PFSK-1 (cell line): Measurements from ENCODE around the gene KIAA2012.

Source experiments
- FOXP2 ChIP-seq: optimal IDR thresholded peaks from 2 replicates; pipeline ENCODE3; 2011; ENCODE audit warnings: borderline replicate concordance, control low read depth, inconsistent platforms; ENCODE audit not compliant: insufficient read depth; ENCODE audit errors: extremely low read length, extremely low read depth
- POLR2AphosphoS5 ChIP-seq: IDR thresholded peaks from 2 replicates; pipeline ENCODE4 v1.6.1; 2012; ENCODE audit warnings: low read depth, mild to moderate bottlenecking, control low read depth, low read length, moderate library complexity
- SIN3A ChIP-seq: IDR thresholded peaks from 2 replicates; pipeline ENCODE4 v1.6.1; 2012; ENCODE audit warnings: mild to moderate bottlenecking, low read length, moderate library complexity, borderline replicate concordance; ENCODE audit not compliant: insufficient read depth
- TAF1 ChIP-seq: IDR thresholded peaks from 2 replicates; pipeline ENCODE4 v1.6.1; 2012; ENCODE audit warnings: low read length, control low read depth, borderline replicate concordance; ENCODE audit not compliant: insufficient read depth
- TF ChIP-seq, protein P1 (sequence below), 2 experiments: IDR thresholded peaks; 2 replicates each; pipeline versions ENCODE4 v1.6.1 to v1.8.0; 2011 to 2012; ENCODE audit warnings: low read depth in 2 of 2, low read length in 2 of 2, control low read depth in 1 of 2, inconsistent platforms in 1 of 2, mild to moderate bottlenecking in 1 of 2, moderate library complexity in 1 of 2; ENCODE audit not compliant: insufficient read depth in 1 of 2

KIAA2012 gene

DNA sequence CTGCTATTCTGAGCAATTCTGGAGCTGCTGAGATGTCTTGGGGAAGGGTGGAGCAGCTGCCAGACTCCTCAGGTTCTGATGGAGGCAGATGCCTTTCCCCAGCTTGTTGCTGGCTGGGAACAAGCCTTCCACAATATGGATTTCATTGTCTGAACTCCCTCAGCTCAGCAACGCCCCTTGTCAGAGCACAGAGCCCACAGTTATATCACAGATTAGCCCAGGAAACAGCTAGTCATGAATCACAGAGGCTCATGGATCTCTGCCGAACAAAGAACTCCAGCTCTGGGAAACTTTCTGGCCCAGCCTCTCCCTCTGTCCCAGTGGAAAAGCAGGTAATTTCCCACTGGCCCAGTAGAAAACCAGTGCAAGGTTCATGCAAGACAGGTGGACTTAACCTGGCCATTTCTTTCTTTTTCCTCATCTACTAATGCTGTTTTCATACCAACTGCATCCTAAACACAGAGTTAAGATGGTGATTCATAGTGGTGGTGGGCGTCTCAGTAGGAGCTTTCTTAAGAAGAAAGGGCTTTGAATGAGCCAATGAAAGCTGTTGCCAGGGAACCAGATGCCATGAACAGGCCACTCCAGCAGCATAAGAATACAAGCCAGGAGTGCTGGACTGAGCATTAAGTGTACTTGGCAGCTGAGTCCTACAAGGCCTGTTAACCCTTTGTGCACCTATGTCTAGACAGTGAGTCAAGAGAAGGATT, 8.7 kb upstream of the KIAA2012 start:
- TF ChIP-seq SIN3A: no peak
- TF ChIP-seq, protein P1, sequence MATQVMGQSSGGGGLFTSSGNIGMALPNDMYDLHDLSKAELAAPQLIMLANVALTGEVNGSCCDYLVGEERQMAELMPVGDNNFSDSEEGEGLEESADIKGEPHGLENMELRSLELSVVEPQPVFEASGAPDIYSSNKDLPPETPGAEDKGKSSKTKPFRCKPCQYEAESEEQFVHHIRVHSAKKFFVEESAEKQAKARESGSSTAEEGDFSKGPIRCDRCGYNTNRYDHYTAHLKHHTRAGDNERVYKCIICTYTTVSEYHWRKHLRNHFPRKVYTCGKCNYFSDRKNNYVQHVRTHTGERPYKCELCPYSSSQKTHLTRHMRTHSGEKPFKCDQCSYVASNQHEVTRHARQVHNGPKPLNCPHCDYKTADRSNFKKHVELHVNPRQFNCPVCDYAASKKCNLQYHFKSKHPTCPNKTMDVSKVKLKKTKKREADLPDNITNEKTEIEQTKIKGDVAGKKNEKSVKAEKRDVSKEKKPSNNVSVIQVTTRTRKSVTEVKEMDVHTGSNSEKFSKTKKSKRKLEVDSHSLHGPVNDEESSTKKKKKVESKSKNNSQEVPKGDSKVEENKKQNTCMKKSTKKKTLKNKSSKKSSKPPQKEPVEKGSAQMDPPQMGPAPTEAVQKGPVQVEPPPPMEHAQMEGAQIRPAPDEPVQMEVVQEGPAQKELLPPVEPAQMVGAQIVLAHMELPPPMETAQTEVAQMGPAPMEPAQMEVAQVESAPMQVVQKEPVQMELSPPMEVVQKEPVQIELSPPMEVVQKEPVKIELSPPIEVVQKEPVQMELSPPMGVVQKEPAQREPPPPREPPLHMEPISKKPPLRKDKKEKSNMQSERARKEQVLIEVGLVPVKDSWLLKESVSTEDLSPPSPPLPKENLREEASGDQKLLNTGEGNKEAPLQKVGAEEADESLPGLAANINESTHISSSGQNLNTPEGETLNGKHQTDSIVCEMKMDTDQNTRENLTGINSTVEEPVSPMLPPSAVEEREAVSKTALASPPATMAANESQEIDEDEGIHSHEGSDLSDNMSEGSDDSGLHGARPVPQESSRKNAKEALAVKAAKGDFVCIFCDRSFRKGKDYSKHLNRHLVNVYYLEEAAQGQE (IDR thresholded peaks at IDR 0.05; ENCODE audit: insufficient read depth in 1 of 2, low read depth in 2 of 2, low read length in 2 of 2): no peak
- no peak for TF ChIP-seq POLR2AphosphoS5
- no peak for TF ChIP-seq FOXP2
- no peak for TF ChIP-seq TAF1

DNA sequence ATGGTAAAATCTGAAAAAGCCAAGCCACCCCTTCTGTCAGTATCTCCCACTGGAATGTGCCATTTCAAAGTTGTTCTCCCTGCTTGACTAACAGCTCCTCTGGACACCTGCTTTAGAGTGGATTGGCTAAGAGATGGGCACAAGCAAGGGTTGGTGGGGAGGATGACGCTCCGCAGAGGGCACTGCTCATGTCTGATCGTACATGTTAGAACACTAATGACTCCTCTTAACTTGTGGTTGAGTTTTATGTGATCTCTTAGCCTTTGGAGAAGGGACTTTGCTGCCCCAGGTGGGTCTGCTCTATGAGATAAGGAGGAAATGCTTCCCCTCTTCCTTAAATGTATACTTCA, 8.2 kb upstream of the KIAA2012 start:
- TF ChIP-seq TAF1 (no peak), FOXP2 (no peak), SIN3A (no peak)

DNA sequence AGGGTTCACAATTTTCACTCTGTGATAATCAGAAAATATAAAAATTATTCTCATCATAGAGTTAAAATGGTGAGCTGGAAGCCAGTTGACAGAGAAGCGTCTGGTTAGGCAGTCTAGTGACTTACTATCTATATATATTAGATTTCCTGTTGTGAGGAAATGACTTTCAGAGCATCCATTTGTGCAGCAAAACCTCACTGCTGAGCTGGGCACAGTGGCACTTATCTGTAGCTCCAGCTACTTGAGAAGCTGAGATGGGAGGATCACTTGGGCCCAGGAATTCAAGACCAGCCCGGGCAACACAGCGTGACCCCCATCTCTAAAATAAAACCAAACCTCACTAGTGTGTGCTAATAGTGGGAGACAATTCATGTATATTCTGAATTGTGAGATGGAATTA, 7.2 kb upstream of the KIAA2012 start:
- TF ChIP-seq POLR2AphosphoS5 (no peak), TAF1 (no peak), FOXP2 (no peak), SIN3A (no peak)
- TF ChIP-seq, protein P1 (IDR thresholded peaks at IDR 0.05; ENCODE audit: insufficient read depth in 1 of 2, low read depth in 2 of 2, low read length in 2 of 2): no peak

DNA sequence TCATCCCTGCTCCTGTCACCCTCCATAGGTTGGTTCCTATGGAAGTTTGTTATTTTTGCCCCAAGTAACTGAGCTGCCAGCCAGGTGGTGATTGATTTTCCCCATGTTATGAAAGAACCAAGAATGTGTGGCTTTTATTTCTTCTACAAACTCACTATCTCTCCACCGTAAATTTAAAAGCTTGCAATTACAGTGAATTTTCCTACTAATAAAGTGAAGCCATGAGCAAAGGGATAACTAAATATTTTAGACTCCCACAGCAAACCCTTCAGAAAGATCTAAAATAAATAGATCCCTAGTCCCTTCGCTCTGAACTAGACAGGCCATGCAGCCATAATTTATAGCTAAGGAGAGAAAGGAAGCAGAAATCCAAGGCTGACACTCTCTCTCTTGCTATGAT, 6.2 kb upstream of the KIAA2012 start:
- TF ChIP-seq FOXP2 (no peak), SIN3A (no peak), POLR2AphosphoS5 (no peak), TAF1 (no peak)
- TF ChIP-seq, protein P1 (IDR thresholded peaks at IDR 0.05; ENCODE audit: insufficient read depth in 1 of 2, low read depth in 2 of 2, low read length in 2 of 2): no peak

DNA sequence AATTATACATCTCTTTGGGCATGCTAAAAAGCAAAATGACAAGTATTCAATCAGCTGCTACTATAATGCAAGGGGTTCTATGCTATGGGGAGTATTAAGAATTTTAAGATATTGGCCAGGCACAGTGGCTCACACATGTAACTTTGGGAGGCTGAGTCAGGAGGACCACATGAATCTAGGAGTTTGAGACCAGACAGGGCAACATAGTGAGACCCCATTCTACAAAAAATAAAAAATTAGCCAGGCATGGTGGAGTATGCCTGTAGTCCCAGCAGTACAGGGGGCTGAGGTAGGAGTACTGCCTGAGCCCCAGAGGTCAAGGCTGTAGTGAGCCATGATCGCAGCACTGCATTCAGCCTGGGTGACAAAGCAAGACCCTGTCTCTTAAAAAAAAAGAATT, 5.5 kb upstream of the KIAA2012 start:
- TF ChIP-seq TAF1 (no peak), POLR2AphosphoS5 (no peak), FOXP2 (no peak), SIN3A (no peak)
- TF ChIP-seq, protein P1 (IDR thresholded peaks at IDR 0.05; ENCODE audit: insufficient read depth in 1 of 2, low read depth in 2 of 2, low read length in 2 of 2): no peak
